ENCODE measurements around the gene RNF166. TPM values are rescaled to one million over a fixed set of nuclear protein-coding genes. Genes with fewer than 3 reads are reported as not detected.
A peak's percentile ranks its signal among the peaks of the same experiment; 100 is the strongest.

RNF166 gene
- total and polyA plus RNA-seq, 2 donors from 2014 or later = 16.3 to 31.4 TPM

DNA sequence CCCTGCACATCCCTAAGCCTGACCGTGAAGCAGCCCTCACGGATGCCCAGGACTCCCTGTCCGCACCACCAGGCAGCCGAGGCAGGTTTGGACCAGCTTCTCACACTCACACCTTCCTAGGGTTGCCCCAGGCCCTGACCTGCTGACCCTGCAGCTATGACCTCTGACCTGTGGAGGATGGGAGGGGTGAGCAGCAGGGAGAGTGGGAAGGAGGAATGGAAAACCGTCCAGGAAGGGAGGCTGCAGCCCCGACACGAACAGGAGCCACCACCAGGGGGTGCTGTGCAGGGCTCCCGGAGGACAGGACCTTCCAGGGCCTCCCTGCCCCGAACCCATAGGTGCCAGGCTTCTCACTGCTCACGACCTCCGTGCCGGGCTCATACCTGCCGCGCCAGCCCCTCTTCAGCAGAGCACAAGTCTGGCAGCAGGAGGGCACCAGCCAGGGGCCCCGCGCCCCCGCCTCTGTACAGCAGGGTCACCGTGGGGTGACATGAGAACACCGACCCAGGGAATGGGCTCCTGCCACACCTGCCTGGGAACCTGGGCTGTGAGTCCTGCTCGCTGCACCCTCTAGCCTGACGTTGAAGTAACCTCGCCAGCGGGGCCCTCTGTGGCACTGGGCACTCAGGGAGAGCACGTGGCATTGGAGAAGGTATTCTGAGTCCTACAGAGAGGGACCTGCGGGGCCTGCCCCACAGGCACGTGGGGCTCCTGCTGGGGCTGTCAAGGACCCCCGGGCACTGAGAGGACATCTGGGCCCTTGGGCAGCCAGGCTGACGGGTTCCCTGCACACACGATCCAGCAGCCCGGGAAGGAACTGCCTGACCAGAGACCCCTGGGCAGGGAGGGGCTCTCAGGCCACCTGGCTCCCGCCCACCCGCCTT lies 37.7 kb upstream of the RNF166 start:
- Histone ChIP-seq H3K27me3 (ENCODE audit: control insufficient read depth, insufficient read depth, low read length) (no peaks in the 10 kb centered on the region), H3K9me3 (ENCODE audit: control insufficient read depth in 2 of 3, insufficient read depth in 1 of 3, low read length in 3 of 3) (no peaks in the 10 kb centered on the region), H3K9ac (ENCODE audit: low read length in 3 of 3) (no peak overlapping the region), H3K4me1 (ENCODE audit: control insufficient read depth in 2 of 3, insufficient read depth in 2 of 3, low read depth in 1 of 3, low read length in 3 of 3) (peaks cover 0 to 14% (median 6%) of the 10 kb centered on the region in 3 donors), H3K27ac (ENCODE audit: low read depth in 2 of 2, low read length in 2 of 2) (no peak overlapping the region), H3K36me3 (ENCODE audit: control insufficient read depth in 2 of 3, insufficient read depth in 3 of 3, low read length in 3 of 3) (no peaks in the 10 kb centered on the region), H3K4me3 (ENCODE audit: low read length in 3 of 3) (no peak overlapping the region)
- FAIRE-seq (no peak), DNase-seq (peak in 4 of 5 donors; percentile 68 to 90 (median 78))
- intact Hi-C loops (cut with DNase I) = no loop called here
- TF ChIP-seq, protein P1, sequence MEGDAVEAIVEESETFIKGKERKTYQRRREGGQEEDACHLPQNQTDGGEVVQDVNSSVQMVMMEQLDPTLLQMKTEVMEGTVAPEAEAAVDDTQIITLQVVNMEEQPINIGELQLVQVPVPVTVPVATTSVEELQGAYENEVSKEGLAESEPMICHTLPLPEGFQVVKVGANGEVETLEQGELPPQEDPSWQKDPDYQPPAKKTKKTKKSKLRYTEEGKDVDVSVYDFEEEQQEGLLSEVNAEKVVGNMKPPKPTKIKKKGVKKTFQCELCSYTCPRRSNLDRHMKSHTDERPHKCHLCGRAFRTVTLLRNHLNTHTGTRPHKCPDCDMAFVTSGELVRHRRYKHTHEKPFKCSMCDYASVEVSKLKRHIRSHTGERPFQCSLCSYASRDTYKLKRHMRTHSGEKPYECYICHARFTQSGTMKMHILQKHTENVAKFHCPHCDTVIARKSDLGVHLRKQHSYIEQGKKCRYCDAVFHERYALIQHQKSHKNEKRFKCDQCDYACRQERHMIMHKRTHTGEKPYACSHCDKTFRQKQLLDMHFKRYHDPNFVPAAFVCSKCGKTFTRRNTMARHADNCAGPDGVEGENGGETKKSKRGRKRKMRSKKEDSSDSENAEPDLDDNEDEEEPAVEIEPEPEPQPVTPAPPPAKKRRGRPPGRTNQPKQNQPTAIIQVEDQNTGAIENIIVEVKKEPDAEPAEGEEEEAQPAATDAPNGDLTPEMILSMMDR (IDR thresholded peaks at IDR 0.05; ENCODE audit: borderline replicate concordance, extremely low read depth, insufficient read depth) = peak; percentile 68

DNA sequence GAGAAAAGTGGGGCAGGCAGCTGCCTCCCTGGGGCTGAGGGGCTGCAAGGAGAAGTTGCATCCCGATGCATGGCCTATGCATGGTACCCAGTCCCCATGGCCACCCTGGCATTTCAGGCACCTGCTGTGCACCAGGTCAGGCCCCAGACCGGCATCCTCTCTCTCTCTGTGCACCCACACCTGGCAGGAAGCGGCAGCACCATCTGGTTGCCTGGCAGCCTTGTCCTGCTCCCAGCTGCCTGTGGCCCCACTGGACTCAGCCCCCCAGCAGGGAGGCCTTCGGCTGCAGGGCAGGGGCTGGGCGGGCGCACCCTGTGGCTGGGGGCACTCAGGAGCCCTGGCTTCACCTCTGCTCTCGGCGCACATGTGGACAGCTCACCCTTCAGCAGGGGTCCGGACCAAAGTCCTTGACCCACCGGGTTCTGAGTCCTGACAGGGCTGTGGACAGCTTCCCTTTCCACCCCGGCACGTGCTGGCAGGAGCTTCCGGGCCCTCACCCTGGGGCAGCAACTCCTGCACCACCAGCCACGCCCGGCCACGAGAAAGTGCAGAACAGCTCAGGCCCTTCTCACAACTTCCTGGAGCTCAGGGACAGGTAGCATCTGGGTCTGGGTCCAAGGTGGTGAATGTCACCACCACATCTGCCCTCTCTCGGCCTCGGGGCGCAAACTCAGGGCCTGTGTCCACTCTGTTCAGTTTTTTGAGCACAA lies 36.8 kb upstream of the RNF166 start:
- peaks cover 0 to 21% (median 6%) of the 10 kb centered on the region in 3 donors for H3K4me1 ChIP-seq (ENCODE audit: control insufficient read depth in 2 of 3, insufficient read depth in 2 of 3, low read depth in 1 of 3, low read length in 3 of 3)
- intact Hi-C loops (cut with DNase I) = no loop called here
- no peaks in the 10 kb centered on the region for H3K36me3 ChIP-seq (ENCODE audit: control insufficient read depth in 2 of 3, insufficient read depth in 3 of 3, low read length in 3 of 3)
- DNase-seq (no peak), FAIRE-seq (no peak)
- TF ChIP-seq, protein P1 (IDR thresholded peaks at IDR 0.05; ENCODE audit: borderline replicate concordance, extremely low read depth, insufficient read depth) = no peak
- H3K9ac ChIP-seq (ENCODE audit: low read length in 3 of 3) = no peak overlapping the region
- no peak overlapping the region for H3K27ac ChIP-seq (ENCODE audit: low read depth in 2 of 2, low read length in 2 of 2)
- H3K4me3 ChIP-seq (ENCODE audit: low read length in 3 of 3) = no peak overlapping the region
- H3K27me3 ChIP-seq (ENCODE audit: control insufficient read depth, insufficient read depth, low read length) = no peaks in the 10 kb centered on the region
- no peaks in the 10 kb centered on the region for H3K9me3 ChIP-seq (ENCODE audit: control insufficient read depth in 2 of 3, insufficient read depth in 1 of 3, low read length in 3 of 3)

DNA sequence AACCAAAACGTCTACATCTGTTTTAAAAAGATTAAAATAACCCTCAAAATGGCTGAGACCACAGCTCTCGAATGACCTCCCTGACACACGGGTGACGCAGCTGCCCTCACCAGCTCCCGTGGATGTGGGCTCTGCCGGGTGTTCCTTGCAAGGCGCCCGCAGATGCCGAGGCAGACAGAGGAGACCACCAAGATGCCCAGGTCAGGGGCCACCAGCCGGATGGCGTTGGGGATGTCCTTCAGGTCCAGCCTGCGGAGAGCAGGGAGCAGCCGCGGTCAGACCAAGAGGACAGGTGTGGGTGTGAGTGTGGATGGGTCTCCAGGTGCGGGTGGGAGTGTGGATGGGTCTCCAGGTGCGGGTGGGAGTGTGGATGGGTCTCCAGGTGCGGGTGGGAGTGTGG lies 35.2 kb upstream of the RNF166 start:
- Histone ChIP-seq H3K36me3 (ENCODE audit: control insufficient read depth in 2 of 3, insufficient read depth in 3 of 3, low read length in 3 of 3) (no peaks in the 10 kb centered on the region), H3K9ac (ENCODE audit: low read length in 3 of 3) (no peak overlapping the region), H3K27me3 (ENCODE audit: control insufficient read depth, insufficient read depth, low read length) (no peaks in the 10 kb centered on the region), H3K9me3 (ENCODE audit: control insufficient read depth in 2 of 3, insufficient read depth in 1 of 3, low read length in 3 of 3) (no peaks in the 10 kb centered on the region), H3K4me3 (ENCODE audit: low read length in 3 of 3) (no peak overlapping the region), H3K27ac (ENCODE audit: low read depth in 2 of 2, low read length in 2 of 2) (no peak overlapping the region), H3K4me1 (ENCODE audit: control insufficient read depth in 2 of 3, insufficient read depth in 2 of 3, low read depth in 1 of 3, low read length in 3 of 3) (peaks cover 0 to 21% (median 6%) of the 10 kb centered on the region in 3 donors)
- intact Hi-C loops (cut with DNase I) = no loop called here
- TF ChIP-seq, protein P1 (IDR thresholded peaks at IDR 0.05; ENCODE audit: borderline replicate concordance, extremely low read depth, insufficient read depth) = no peak
- no peak for FAIRE-seq
- no peak for DNase-seq
